DND-41 (cell line): ENCODE results near the gene OSM.

ENCODE experiments used
- ATAC-seq: fragments of 200-7000 bp; cut with Tn5 transposase; 3 replicates; pipeline ENCODE4 v1.9.1; 2021; ENCODE audit warnings: low read depth; ENCODE audit not compliant: insufficient read depth
- DNase-seq: peaks from one replicate; pipeline ENCODE4 v3.0.0-alpha.2; 2020
- H2AFZ ChIP-seq: 2 replicates; pipeline ENCODE4 v1.6.0; 2012; ENCODE audit warnings: low read depth, low read length
- H3K27ac ChIP-seq: 2 replicates; pipeline ENCODE4 v1.5.1; 2012; ENCODE audit warnings: low read length, inconsistent platforms
- H3K27me3 ChIP-seq: fragments of 200-600 bp; sonication (generic); 2 replicates; pipeline ENCODE4 v1.6.0; 2012; ENCODE audit warnings: low read length, mild to moderate bottlenecking, inconsistent platforms; ENCODE audit not compliant: insufficient read depth, poor library complexity
- H3K36me3 ChIP-seq: 2 replicates; pipeline ENCODE4 v1.5.1; 2012; ENCODE audit warnings: low read length, inconsistent platforms; ENCODE audit not compliant: insufficient read depth
- H3K4me1 ChIP-seq: 2 replicates; pipeline ENCODE4 v1.5.1; 2012; ENCODE audit warnings: mild to moderate bottlenecking, low read length; ENCODE audit not compliant: insufficient read depth
- H3K4me2 ChIP-seq: 2 replicates; pipeline ENCODE4 v1.6.0; 2012; ENCODE audit warnings: mild to moderate bottlenecking, moderate library complexity, low read length, inconsistent platforms; ENCODE audit not compliant: insufficient read depth
- H3K4me3 ChIP-seq, 2 experiments: fragments of 200-600 bp in 1 of 2; shearing (Covaris generic) in 1 of 2; 2 replicates each; pipeline ENCODE4 v1.5.1; 2012 to 2016; ENCODE audit warnings: inconsistent platforms in 2 of 2, low read length in 2 of 2, mild to moderate bottlenecking in 2 of 2, low read depth in 1 of 2, moderate library complexity in 1 of 2
- H3K79me2 ChIP-seq: 2 replicates; pipeline ENCODE4 v1.6.0; 2012; ENCODE audit warnings: low read length, inconsistent platforms; ENCODE audit not compliant: insufficient read depth
- H3K9ac ChIP-seq: 2 replicates; pipeline ENCODE4 v1.6.0; 2012; ENCODE audit warnings: low read depth, mild to moderate bottlenecking, inconsistent platforms, low read length, moderate library complexity
- H3K9me3 ChIP-seq: 2 replicates; pipeline ENCODE4 v1.5.1; 2012; ENCODE audit warnings: low read length, moderate library complexity, mild to moderate bottlenecking, inconsistent platforms; ENCODE audit not compliant: insufficient read depth, severe bottlenecking
- H4K20me1 ChIP-seq: 2 replicates; pipeline ENCODE4 v1.6.0; 2012; ENCODE audit warnings: low read length; ENCODE audit not compliant: insufficient read depth
- EZH2 ChIP-seq: IDR thresholded peaks from 3 replicates; pipeline ENCODE4 v1.6.1; 2012; ENCODE audit warnings: borderline replicate concordance, low read depth, mild to moderate bottlenecking, moderate library complexity, low read length, inconsistent platforms; ENCODE audit not compliant: severe bottlenecking
- TF ChIP-seq, protein P1 (sequence below): IDR thresholded peaks from 2 replicates; pipeline ENCODE4 v1.5.1; 2012; ENCODE audit warnings: borderline replicate concordance, low read length, moderate library complexity, mild to moderate bottlenecking; ENCODE audit not compliant: poor library complexity, severe bottlenecking; ENCODE audit errors: extremely low read depth

The OSM gene

DNA sequence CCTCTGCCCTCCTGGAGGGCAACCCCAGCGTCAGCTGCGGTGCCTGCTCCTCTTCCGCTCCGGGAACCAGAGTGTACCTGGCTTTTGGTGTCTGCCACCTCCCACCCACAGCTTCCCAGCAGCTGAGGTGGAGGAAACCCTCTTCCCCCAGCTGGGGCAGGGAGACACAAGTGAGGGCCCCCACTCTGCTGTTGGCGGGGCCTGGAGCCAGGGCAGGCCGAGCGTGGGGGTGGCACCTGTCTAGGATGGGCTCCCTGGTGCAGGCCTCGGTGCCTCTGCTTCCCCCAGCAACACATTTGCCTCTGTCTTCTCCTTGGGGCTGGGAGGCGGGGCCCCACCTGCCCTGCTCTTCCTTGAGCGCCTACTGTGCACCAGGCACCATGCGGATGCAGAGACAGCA is 6.4 kb downstream of the OSM start:
- H4K20me1 ChIP-seq = peaks cover 34% of the 10 kb centered on the region
- ATAC-seq (peak; percentile 22), DNase-seq (peak; percentile 53)
- no peak for TF ChIP-seq EZH2
- TF ChIP-seq, protein P1, sequence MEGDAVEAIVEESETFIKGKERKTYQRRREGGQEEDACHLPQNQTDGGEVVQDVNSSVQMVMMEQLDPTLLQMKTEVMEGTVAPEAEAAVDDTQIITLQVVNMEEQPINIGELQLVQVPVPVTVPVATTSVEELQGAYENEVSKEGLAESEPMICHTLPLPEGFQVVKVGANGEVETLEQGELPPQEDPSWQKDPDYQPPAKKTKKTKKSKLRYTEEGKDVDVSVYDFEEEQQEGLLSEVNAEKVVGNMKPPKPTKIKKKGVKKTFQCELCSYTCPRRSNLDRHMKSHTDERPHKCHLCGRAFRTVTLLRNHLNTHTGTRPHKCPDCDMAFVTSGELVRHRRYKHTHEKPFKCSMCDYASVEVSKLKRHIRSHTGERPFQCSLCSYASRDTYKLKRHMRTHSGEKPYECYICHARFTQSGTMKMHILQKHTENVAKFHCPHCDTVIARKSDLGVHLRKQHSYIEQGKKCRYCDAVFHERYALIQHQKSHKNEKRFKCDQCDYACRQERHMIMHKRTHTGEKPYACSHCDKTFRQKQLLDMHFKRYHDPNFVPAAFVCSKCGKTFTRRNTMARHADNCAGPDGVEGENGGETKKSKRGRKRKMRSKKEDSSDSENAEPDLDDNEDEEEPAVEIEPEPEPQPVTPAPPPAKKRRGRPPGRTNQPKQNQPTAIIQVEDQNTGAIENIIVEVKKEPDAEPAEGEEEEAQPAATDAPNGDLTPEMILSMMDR = no peak
- no peak overlapping the region for H3K4me2 ChIP-seq
- no peak overlapping the region for H3K9ac ChIP-seq
- no peaks in the 10 kb centered on the region for H3K27me3 ChIP-seq
- H3K9me3 ChIP-seq = no peaks in the 10 kb centered on the region
- H3K36me3 ChIP-seq = peaks cover 38% of the 10 kb centered on the region
- H3K27ac ChIP-seq = peak overlapping the region; percentile 26
- peaks cover 42% of the 10 kb centered on the region for H3K4me1 ChIP-seq
- no peak overlapping the region for H2AFZ ChIP-seq
- H3K4me3 ChIP-seq = no peak overlapping the region
- peaks cover 34% of the 10 kb centered on the region for H3K79me2 ChIP-seq

DNA sequence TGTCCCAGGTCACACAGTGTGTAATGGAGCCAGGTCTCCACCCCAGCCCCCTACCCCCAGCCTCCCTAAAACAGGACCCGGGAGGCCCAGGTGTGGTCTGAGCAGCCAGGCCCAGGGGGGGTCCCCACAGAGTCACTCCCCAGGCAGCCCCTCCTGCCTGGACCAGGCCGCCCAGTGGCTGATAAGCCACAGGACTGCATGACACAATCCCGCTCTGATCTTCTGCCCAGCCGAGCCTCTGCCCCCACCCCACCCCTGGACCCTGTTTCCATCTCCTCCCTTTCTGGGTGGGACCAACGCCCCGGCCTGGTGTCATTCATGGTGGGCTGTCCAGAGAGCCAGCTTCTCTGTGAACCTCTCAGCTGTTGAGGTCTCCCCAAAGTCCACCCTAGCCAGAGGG is 12.3 kb downstream of the OSM start:
- Histone ChIP-seq H3K4me3 (no peak overlapping the region), H3K4me1 (peaks cover 11% of the 10 kb centered on the region), H4K20me1 (no peaks in the 10 kb centered on the region), H3K9me3 (no peaks in the 10 kb centered on the region), H3K36me3 (no peaks in the 10 kb centered on the region), H3K9ac (no peak overlapping the region), H3K27ac (no peak overlapping the region), H3K4me2 (no peak overlapping the region), H3K27me3 (no peaks in the 10 kb centered on the region), H3K79me2 (no peaks in the 10 kb centered on the region), H2AFZ (no peak overlapping the region)
- DNase-seq (no peak), ATAC-seq (no peak)
- TF ChIP-seq, protein P1 = no peak
- no peak for TF ChIP-seq EZH2

DNA sequence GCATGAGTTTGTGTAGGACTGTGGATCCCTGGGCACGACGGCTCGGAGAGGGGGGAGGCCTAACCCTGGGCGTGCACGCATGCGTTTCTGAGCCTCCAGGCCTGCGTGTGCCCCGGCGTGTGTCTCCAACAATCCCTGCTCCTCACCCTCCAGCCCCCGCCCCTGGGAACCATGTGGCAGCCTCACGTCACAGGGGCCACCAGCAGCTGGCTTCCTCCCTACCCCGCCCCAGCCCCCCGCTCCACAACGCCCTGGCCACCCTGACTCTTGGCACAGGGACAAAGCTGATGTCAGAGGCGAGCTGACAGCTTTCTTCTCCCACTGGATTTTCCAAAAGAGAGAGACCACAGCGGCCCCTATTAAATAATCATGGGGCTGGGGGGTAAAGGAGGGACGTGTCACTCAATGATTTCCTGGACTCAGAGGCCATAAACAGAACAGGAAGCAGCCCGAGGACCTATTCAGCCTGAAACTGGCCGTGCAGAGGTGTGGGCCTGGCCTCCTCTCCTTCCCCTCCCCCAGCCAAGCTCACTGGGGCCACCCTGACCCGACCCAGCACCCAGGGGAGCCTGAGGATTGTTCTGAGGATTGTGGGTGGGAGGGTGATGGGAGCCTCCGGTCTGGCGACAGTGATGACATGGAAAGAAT is 13.3 kb downstream of the OSM start:
- no peaks in the 10 kb centered on the region for H3K36me3 ChIP-seq
- TF ChIP-seq EZH2 = no peak
- TF ChIP-seq, protein P1 = no peak
- DNase-seq (peak; percentile 44), ATAC-seq (peak; percentile 15; the same call in 1 of the 3 replicates)
- H3K27ac ChIP-seq = peak overlapping the region; percentile 46; the same call in 1 of the 2 replicates
- no peak overlapping the region for H2AFZ ChIP-seq
- no peaks in the 10 kb centered on the region for H3K27me3 ChIP-seq
- peaks cover 17% of the 10 kb centered on the region for H3K4me1 ChIP-seq
- H3K4me3 ChIP-seq = no peak overlapping the region
- H3K9ac ChIP-seq = no peak overlapping the region
- H3K9me3 ChIP-seq = no peaks in the 10 kb centered on the region
- H3K4me2 ChIP-seq = no peak overlapping the region
- H4K20me1 ChIP-seq = no peaks in the 10 kb centered on the region
- no peaks in the 10 kb centered on the region for H3K79me2 ChIP-seq
